ENCODE measurements around the gene EGFR.

GRCh38 chr7:55026086-55026790, 7.4 kb downstream of the EGFR start:
- TF ChIP-seq, protein P1, sequence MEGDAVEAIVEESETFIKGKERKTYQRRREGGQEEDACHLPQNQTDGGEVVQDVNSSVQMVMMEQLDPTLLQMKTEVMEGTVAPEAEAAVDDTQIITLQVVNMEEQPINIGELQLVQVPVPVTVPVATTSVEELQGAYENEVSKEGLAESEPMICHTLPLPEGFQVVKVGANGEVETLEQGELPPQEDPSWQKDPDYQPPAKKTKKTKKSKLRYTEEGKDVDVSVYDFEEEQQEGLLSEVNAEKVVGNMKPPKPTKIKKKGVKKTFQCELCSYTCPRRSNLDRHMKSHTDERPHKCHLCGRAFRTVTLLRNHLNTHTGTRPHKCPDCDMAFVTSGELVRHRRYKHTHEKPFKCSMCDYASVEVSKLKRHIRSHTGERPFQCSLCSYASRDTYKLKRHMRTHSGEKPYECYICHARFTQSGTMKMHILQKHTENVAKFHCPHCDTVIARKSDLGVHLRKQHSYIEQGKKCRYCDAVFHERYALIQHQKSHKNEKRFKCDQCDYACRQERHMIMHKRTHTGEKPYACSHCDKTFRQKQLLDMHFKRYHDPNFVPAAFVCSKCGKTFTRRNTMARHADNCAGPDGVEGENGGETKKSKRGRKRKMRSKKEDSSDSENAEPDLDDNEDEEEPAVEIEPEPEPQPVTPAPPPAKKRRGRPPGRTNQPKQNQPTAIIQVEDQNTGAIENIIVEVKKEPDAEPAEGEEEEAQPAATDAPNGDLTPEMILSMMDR (conservative IDR thresholded peaks at IDR 0.05), result no peak
- TF ChIP-seq ZFX (IDR thresholded peaks at IDR 0.05), result no peak

All from C4-2B (cell line).